ENCODE results near the gene GCH1. TPM values are rescaled to one million over a fixed set of nuclear protein-coding genes. Genes with fewer than 3 reads are reported as not detected.

The GCH1 gene
- total RNA-seq, 1 donor from 2014 or later, result 11.2 TPM

DNA sequence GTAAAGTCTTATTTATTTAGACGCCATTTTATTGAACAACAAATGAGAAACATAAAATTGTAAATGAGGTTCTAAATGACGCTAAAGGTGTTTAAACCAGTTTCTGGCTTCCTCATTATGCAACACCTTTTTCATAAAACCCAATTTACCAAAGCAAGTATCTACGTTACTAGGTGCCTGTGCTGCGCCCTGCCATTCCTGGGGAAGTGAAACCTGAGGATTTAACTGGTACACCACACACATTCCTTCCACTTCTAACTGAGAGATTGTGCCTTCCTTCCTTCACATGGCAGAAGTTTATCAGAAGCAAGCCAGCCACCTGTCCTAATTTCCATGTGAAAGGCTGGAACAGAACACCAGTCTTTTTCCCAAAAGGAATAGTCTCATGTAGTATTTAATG, 40.3 kb upstream of the GCH1 start:
- Mint-ChIP-seq H3K27ac (ENCODE audit: unreplicated experiment) (no peak overlapping the region), H3K27me3 (ENCODE audit: unreplicated experiment) (no peaks in the 10 kb centered on the region), H3K4me3 (ENCODE audit: unreplicated experiment) (no peak overlapping the region), H3K36me3 (ENCODE audit: low read depth, unreplicated experiment) (no peaks in the 10 kb centered on the region), H3K4me1 (ENCODE audit: unreplicated experiment) (no peaks in the 10 kb centered on the region), H3K9me3 (ENCODE audit: unreplicated experiment) (no peaks in the 10 kb centered on the region)
- DNase-seq (ENCODE audit: low spot score), result no peak
- TF ChIP-seq, protein P1, sequence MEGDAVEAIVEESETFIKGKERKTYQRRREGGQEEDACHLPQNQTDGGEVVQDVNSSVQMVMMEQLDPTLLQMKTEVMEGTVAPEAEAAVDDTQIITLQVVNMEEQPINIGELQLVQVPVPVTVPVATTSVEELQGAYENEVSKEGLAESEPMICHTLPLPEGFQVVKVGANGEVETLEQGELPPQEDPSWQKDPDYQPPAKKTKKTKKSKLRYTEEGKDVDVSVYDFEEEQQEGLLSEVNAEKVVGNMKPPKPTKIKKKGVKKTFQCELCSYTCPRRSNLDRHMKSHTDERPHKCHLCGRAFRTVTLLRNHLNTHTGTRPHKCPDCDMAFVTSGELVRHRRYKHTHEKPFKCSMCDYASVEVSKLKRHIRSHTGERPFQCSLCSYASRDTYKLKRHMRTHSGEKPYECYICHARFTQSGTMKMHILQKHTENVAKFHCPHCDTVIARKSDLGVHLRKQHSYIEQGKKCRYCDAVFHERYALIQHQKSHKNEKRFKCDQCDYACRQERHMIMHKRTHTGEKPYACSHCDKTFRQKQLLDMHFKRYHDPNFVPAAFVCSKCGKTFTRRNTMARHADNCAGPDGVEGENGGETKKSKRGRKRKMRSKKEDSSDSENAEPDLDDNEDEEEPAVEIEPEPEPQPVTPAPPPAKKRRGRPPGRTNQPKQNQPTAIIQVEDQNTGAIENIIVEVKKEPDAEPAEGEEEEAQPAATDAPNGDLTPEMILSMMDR (IDR thresholded peaks at IDR 0.05; ENCODE audit: unreplicated experiment), result no peak

DNA sequence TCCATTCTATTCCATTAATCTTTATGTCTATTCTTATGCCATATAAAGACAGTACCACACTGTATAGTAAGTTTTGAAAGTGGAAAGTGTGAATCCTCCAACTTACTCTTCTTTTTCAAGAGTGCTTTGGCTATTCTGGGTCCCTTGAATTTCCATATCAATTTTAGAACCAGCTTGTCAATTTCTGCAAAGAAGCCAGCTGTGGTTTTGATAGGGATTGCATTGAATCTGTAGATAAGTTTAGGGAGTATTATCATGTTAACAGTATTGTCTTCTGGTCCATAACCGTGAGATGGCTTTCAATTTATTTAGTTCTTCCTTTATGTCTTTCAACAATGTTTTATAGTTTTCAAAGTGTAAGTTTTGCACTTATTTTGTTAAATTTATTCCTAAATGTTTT, 34.2 kb upstream of the GCH1 start:
- no peak for DNase-seq (ENCODE audit: low spot score)
- no peaks in the 10 kb centered on the region for H3K9me3 Mint-ChIP-seq (ENCODE audit: unreplicated experiment)
- no peaks in the 10 kb centered on the region for H3K27me3 Mint-ChIP-seq (ENCODE audit: unreplicated experiment)
- no peak overlapping the region for H3K4me3 Mint-ChIP-seq (ENCODE audit: unreplicated experiment)
- no peaks in the 10 kb centered on the region for H3K4me1 Mint-ChIP-seq (ENCODE audit: unreplicated experiment)
- TF ChIP-seq, protein P1 (IDR thresholded peaks at IDR 0.05; ENCODE audit: unreplicated experiment), result no peak
- no peak overlapping the region for H3K27ac Mint-ChIP-seq (ENCODE audit: unreplicated experiment)
- H3K36me3 Mint-ChIP-seq (ENCODE audit: low read depth, unreplicated experiment), result no peaks in the 10 kb centered on the region

DNA sequence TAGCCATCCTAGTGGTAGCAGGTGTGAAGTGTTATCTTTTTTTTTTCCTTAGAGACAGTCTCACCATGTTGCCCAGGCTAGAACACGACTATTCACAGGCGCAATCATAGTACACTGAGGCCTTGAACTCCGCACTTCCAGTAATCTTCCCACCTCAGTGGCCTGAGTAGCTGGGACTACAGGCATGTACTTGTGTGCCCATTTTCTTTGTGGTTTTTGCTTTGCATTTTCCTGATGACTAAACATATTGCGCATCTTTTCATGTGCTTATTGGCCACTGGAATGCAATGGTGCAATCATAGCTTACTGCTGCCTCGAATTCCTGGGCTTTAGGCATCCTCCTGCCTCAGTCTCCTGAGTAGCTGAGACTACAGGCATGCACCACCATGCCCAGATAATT, 33.3 kb upstream of the GCH1 start:
- Mint-ChIP-seq H3K27ac (ENCODE audit: unreplicated experiment) (no peak overlapping the region), H3K27me3 (ENCODE audit: unreplicated experiment) (no peaks in the 10 kb centered on the region), H3K36me3 (ENCODE audit: low read depth, unreplicated experiment) (no peaks in the 10 kb centered on the region), H3K4me3 (ENCODE audit: unreplicated experiment) (no peak overlapping the region), H3K9me3 (ENCODE audit: unreplicated experiment) (no peaks in the 10 kb centered on the region), H3K4me1 (ENCODE audit: unreplicated experiment) (no peaks in the 10 kb centered on the region)
- DNase-seq (ENCODE audit: low spot score), result no peak
- TF ChIP-seq, protein P1 (IDR thresholded peaks at IDR 0.05; ENCODE audit: unreplicated experiment), result no peak

DNA sequence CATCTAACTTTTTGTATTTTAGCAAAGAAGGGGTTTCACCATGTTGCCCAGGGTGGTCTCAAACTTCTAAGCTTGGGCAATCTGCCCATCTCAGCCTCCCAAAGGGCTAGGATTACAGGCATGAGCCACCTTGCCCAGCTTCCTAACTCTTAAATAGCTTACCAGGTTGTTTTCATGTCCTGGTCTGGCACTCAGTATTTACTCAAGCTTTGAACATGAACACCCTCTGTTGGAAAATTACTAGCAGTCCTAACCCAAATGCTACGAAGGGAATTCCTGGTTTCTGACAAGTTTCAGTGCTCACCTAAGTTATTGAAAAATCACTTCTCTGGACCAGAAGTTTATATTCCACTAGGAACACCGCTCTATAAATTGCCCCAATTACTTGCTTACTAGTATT, 32.5 kb upstream of the GCH1 start:
- H3K9me3 Mint-ChIP-seq (ENCODE audit: unreplicated experiment), result no peaks in the 10 kb centered on the region
- no peaks in the 10 kb centered on the region for H3K4me1 Mint-ChIP-seq (ENCODE audit: unreplicated experiment)
- no peak for DNase-seq (ENCODE audit: low spot score)
- no peak overlapping the region for H3K27ac Mint-ChIP-seq (ENCODE audit: unreplicated experiment)
- H3K36me3 Mint-ChIP-seq (ENCODE audit: low read depth, unreplicated experiment), result no peaks in the 10 kb centered on the region
- H3K27me3 Mint-ChIP-seq (ENCODE audit: unreplicated experiment), result no peaks in the 10 kb centered on the region
- TF ChIP-seq, protein P1 (IDR thresholded peaks at IDR 0.05; ENCODE audit: unreplicated experiment), result no peak
- no peak overlapping the region for H3K4me3 Mint-ChIP-seq (ENCODE audit: unreplicated experiment)

DNA sequence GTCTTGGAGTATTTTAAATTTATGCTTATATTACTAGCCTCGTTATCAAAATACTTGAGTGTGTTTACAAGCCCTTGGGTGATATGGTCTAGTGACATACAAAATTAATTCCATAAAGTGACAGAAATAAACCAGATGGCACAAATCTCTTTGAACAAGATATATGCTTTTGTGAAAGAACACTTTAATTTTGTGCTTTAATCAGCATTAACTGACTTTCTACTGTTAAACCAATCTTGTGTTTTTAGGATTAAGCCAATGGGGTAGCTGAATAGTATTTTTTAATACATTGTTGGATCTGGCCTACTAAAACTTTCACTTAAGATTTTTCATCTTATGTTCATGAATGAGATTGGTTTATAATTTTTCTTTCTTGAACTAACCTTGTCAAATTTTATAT, 30.4 kb upstream of the GCH1 start:
- DNase-seq (ENCODE audit: low spot score), result no peak
- Mint-ChIP-seq H3K9me3 (ENCODE audit: unreplicated experiment) (no peaks in the 10 kb centered on the region), H3K4me1 (ENCODE audit: unreplicated experiment) (no peaks in the 10 kb centered on the region), H3K27ac (ENCODE audit: unreplicated experiment) (no peak overlapping the region), H3K4me3 (ENCODE audit: unreplicated experiment) (no peak overlapping the region), H3K36me3 (ENCODE audit: low read depth, unreplicated experiment) (no peaks in the 10 kb centered on the region), H3K27me3 (ENCODE audit: unreplicated experiment) (no peaks in the 10 kb centered on the region)
- TF ChIP-seq, protein P1 (IDR thresholded peaks at IDR 0.05; ENCODE audit: unreplicated experiment), result no peak

Data from endothelial cell (in vitro differentiated cells).